ENCODE data around the gene ABCA7. TPM values are rescaled to one million over a fixed set of nuclear protein-coding genes. Genes with fewer than 3 reads are reported as not detected.

Gene ABCA7
- total RNA-seq, 1 experiment from 2014 or later, result 2.3 TPM

DNA sequence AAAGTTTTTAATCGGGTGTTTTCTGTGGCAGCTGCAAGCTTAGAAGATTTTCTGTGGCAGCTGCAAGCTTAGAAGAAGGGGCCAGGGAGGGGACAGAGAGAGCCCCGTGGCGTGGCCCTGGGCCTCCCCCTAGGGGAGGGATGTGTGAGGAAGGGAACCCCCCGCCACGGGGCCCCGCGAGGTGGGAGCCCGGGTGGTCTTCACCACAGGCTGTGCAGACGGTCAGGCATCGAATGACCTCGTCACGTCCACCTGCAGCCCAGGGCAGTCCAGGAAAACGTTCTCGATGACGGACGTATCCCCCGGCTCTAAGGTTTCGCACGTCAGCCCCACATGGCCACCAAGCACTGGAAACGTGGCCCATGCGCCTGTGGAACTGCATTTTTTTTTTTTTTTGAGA lies 46.7 kb downstream of the ABCA7 start:
- in situ Hi-C loops (cut with HindIII; ENCODE audit: low pct_unique_long_range_greater_than_20kb, low sequenced_read_pairs), result no loop called here
- DNase-seq (ENCODE audit: low read depth, low spot score), result no peak

DNA sequence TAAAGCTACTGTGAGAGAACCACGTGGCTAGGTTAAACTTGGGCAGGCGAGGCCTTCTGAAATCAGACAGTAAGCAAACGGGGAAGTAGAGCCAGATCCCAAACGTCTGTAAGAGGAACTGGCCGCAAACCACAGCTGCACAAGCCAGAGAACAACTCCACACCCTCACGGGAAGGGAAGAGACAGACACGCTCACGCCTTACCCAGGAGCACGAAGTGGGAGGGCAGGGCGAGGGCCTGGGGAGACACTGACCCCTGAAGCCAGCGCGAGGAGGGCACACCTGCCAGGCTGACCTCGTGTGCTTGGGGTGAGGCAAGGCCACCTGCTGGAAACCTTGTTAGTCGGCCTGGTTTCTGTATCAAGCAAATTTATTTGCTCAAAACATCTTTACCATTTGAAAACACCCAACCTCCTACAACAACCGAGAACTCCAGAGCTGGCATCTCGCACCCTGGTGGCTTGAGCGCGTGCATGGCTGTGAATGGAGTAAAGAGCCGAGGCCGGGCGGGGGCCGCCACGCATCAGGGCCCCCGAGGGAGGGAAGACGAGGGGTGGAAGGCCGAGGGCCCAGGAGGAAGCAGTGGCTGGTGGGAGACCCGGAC lies 48.0 kb downstream of the ABCA7 start:
- DNase-seq (ENCODE audit: low read depth, low spot score), result no peak
- in situ Hi-C loops (cut with HindIII; ENCODE audit: low pct_unique_long_range_greater_than_20kb, low sequenced_read_pairs), result no loop called here

DNA sequence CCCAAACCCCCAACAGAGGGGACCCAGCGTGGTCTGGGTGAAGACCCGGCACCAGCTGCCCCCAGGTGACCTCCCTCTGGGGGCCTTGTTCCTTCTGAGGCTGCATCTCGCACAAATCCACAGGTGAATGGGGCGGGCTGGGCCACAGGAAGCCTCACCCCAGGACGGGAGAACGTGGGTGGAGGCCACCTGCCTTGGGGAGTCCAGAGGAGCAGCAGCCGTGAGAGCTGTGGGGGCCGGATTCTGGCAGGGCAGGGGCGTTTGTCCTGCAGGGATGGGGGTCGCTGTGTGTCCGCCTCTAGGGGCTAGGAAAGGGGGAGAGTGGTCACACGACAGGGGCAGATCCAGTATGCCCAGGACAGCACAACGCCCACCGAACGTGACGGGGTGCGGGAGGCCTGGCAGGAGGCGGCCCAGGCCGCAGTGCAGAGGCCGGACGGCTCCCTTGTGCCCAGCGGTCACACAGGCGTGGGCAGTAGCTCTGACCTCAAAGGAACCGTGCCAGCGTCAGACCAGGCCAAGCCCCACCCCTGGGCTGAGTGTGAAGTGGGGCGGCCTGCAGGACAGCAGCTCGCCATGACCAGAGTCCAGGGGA lies 48.6 kb downstream of the ABCA7 start:
- in situ Hi-C loops (cut with HindIII; ENCODE audit: low pct_unique_long_range_greater_than_20kb, low sequenced_read_pairs), result no loop called here
- DNase-seq (ENCODE audit: low read depth, low spot score), result no peak

DNA sequence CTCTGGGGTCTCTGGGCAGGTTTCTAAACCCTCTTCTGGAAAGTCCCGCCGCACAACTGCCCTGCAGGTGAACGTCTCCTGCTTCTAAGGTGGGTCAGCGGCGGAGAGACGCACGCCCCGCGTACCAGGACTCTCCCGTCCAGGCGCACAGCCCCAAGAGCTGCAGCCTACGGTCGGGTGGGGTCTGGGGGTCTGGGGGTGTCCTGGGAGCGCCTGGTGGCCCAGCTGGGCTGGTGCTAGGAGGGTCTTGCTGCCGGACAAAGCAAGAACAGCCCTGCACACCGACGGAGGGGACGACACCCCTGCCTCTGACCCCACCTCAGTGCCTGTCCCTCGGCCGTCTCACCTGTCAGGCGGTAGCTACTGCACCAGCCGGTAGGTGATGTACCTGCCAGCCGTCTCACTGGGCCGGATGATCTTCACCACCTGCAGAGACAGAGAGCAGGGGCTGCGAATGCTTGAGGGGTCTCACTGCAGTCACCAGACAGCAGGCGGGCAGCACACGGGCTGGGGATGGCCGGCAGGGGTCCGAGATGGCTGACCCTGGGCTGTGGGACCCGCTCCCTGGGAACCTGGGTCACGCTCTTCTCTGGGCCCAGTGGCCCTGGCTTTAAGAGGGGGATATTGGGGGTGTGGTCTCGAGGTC lies 49.3 kb downstream of the ABCA7 start:
- in situ Hi-C loops (cut with HindIII; ENCODE audit: low pct_unique_long_range_greater_than_20kb, low sequenced_read_pairs), result no loop called here
- DNase-seq (ENCODE audit: low read depth, low spot score), result no peak

DNA sequence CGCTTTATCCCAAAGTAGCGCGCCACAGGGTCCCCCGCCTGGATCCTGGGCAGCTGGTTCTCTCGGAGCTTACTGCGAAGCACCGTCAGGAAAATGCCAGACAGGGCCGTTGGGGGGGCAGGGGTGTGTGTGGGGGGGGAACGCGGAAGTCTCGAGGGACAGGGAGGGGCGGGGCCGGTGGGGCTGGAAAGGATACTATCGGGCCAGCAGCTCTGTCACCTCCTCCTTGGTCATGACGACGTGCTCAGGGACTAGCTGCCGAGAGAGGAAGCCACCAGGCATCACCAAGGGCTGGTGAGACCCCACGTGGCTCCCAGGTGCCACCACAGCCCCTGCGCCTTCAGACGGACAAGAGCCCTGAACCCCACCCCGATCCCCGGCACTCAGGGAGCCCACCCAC lies 50.0 kb downstream of the ABCA7 start:
- in situ Hi-C loops (cut with HindIII; ENCODE audit: low pct_unique_long_range_greater_than_20kb, low sequenced_read_pairs), result no loop called here
- no peak for DNase-seq (ENCODE audit: low read depth, low spot score)

DNA sequence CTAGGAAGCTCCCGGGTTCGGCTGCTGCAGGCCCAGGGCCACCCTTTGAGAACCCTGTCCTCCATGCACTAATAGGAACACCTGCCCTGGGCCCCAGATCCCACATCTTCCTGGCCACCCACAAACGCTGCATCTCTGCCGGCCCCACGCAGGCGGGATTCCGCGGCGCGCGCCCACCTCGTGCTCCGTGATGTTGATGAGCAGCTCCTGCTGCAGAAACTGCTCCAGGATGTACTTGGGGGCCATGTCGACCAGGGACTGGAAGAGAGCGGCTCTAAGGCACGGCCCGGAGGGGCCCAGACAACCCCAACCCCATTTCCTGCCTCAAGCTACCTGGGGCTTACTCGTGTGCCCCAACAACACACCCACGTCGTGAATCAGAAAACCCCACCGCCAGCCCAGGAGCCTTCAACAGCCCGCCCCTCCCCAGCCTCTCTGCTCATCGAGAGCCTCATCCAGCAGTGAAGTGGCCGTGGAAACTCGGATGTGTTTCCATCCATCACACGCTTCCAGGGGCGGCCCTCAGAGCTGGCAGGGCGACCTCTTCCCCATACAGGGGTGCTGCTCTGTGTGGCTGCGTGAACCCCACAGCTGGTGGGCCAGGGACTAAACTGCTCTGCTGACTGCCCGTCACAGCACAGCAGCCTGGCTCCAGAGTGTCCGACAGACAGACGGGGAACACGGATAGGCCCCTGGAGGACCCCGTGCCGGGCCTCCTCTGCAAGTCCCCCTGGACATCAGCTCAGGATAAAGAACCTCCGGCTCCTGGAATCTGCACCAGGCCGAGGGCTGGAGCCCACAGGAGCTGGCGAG lies 51.0 kb downstream of the ABCA7 start:
- in situ Hi-C loops (cut with HindIII; ENCODE audit: low pct_unique_long_range_greater_than_20kb, low sequenced_read_pairs), result no loop called here
- no peak for DNase-seq (ENCODE audit: low read depth, low spot score)

DNA sequence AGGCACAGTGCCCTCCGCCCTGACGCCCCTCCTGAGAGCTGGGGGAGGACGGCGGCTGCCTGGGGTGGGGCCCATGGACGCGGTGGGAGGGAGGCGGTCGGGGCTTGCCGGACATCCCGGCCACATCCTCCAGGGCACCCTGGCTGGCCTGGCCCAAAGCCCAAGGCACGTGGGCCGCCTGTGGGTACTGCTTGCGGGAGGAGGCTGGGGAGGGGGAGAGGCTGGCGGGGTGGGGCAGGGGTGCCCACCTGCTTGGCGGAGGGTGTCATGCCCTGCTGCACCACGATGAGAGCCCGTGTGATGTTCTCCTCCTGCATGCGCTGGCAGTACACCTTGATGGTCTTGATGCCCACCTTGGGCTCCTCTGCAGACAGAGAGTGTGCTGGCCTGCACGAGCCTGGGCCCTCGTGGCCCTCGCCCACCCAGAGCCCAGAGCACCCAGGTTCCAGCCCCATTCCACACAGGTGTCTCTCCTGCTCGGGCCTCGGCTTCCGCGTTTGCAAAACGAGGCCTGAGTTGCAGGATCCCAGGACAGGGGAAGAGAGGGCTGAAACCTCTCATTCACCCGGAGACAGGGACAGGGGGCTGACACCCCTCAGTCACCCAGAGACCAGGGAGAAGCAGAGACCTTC lies 51.8 kb downstream of the ABCA7 start:
- no peak for DNase-seq (ENCODE audit: low read depth, low spot score)
- in situ Hi-C loops (cut with HindIII; ENCODE audit: low pct_unique_long_range_greater_than_20kb, low sequenced_read_pairs), result no loop called here

DNA sequence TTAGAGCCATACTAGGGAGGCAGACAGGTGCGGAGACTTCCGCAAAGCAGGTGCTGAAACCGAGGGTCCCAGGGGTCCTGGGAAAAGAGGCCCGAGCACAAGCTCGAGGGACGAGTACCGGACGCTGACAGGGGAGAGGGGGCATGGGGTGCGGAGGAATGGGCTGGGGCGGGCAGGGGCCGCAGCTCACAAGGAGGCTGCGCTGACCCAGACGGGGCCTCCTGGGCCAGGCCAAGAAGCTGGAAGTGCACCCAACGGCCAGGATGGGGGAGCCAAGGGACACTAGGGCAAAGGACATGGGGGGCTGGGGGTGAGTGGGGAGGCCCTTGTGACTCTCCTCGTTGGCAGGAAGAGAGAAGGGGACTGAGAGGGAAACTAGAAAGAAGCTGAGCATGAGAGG lies 53.4 kb downstream of the ABCA7 start:
- in situ Hi-C loops (cut with HindIII; ENCODE audit: low pct_unique_long_range_greater_than_20kb, low sequenced_read_pairs), result no loop called here
- no peak for DNase-seq (ENCODE audit: low read depth, low spot score)

DNA sequence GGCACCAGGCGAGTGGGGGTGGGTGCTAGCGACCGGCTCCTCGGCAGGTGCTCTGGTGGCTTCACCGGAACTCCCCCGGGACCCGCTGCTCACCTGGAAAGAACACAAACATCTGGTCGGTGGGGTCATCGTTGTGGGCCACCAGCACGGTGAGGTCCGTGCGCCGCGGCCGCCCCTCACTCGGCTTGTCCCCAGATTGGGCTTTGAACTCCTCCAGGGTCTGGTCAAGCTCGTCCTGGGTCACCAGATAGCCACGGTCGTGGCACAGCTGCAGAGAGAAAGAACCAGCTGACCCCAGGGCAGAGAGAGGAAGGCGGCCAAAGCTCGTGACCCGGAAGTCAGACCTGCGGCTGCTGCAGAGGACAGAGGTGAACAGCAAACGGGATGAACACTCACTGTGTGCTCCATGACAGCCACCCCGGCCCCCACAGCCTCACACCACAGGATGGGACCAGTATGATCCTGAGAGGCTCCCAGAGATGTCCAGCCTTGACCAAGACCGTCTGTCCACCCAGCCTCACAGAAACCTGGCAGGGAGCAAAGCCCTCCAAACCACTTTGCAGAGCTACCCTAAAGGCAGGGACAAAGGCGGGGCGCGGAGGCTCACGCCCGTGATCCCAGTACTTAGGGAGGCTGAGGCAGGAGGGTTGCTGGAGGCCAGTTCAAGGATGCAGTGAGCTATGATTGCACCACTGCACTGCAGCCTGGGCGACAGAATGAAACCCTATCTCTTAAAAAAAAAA lies 54.1 kb downstream of the ABCA7 start:
- in situ Hi-C loops (cut with HindIII; ENCODE audit: low pct_unique_long_range_greater_than_20kb, low sequenced_read_pairs), result no loop called here
- no peak for DNase-seq (ENCODE audit: low read depth, low spot score)

DNA sequence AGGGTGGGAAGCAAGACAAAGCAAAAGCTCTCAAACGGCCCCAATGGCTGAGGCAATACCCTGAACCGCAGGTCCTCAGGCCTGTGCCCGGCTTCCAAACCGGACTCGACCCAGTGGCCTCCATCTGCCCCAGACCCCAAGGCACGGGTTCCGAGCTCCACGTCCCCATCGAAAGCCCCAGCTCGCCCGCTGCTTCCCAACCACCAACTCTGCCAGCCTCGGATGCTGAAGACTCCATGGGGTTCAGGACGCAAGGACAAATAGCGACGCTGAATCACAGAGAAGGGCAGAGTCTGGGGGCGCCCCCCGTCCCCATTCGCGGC lies 54.7 kb downstream of the ABCA7 start:
- no peak for DNase-seq (ENCODE audit: low read depth, low spot score)
- in situ Hi-C loops (cut with HindIII; ENCODE audit: low pct_unique_long_range_greater_than_20kb, low sequenced_read_pairs), result no loop called here

DNA sequence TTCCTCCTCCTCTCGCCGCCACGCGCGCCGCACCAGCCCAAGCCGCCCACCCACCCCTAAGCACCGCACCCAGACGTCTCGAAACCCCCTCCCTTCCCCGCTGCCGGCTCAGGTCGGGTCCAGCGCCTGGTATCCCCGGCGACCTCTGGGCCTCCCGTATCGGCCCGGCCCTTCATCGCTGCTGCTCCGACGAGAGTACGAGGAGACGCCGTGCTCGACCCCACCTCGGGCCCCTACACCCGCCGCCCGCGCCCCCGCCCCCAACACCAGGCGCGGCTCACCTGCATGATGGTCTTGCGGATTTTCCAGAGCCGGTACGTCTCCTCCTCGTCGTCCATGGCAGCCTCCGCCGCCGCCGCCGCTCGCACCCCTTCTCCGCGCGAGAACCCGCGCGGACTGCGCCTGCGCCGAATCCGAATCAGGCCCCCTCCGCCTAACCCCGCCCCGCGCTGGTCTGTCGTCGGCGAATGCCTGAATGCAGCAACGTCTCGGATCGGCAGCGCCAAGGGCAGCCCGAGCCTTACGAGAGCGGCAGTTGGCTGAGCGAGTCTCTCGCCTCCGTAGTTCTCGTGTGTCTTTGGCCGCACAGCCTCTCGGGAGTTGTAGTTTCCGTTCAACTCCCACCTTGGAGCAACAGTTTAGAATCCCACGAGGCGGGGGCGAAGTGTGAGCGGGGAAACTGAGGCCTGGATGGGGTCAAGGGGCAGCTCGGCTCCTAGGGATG lies 55.2 kb downstream of the ABCA7 start, which contains the start of gene POLR2E:
TSS of gene POLR2E (minus strand) at position 398 of the 724 bp plus-strand sequence. CDS start at position 338, 60 bp downstream.
- DNase-seq (ENCODE audit: low read depth, low spot score), result peak; percentile 96
- in situ Hi-C loops (cut with HindIII; ENCODE audit: low pct_unique_long_range_greater_than_20kb, low sequenced_read_pairs), result no loop called here

DNA sequence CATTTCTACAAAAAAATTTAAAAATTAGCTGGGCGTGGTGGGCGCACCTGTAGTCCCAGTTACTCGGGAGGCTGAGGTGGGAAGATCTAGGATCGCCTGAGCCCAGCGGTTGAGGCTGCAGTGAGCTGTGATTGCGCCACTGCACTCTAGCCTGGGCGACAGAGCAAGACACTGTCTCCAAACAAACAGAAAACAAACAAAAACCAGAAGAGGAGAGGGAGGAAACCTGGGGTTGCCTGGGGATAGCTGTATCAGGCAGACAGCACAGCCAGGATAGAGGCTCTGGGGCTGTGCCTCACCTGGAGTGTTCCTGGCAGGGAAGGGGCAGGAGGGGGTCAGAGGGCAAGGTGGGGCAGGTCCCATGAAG lies 57.9 kb downstream of the ABCA7 start:
- no peak for DNase-seq (ENCODE audit: low read depth, low spot score)
- in situ Hi-C loops (cut with HindIII; ENCODE audit: low pct_unique_long_range_greater_than_20kb, low sequenced_read_pairs), result no loop called here

DNA sequence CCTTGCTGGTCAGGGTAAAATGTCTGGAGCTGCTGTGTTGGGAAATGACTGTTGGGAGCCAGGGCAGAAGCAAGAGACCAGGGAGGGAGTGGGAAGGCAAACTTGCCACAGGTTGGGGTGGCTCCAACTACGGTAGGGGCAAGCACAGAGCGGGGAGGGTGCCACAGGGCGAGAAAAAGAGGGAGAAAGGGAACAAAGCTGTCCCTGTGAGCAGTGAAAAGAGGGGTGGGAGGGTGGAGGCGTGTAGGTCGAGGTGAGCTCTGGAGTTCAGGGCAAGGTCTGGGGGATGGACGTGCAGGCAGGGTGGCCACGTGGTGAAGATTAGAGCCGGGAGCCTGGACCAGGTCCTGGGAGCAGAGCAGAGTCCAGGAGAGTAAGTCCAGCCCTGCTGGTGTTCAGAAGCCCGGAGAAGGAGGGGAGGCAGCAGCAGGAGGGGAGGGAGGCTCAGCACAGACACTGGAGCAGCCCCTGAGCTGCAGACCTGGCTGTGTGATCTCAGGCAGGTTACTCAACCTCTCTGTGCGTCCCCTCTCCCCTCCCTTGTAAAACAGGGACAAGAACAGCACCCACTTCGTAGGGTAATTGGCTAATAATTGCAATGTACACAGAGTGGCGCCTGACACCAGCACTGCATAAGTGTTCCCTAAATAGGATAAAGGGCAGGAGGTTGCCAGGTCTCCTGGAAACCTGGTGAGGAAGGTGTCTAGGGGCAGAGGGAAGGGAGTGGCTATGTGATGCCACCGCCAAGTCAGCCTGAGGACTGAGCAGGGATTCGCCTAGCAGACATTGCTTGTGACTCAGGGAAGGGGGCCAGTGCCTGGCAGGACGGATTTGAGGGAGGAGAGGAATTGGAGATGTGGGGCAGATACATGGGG lies 58.5 kb downstream of the ABCA7 start:
- no peak for DNase-seq (ENCODE audit: low read depth, low spot score)
- in situ Hi-C loops (cut with HindIII; ENCODE audit: low pct_unique_long_range_greater_than_20kb, low sequenced_read_pairs), result no loop called here

DNA sequence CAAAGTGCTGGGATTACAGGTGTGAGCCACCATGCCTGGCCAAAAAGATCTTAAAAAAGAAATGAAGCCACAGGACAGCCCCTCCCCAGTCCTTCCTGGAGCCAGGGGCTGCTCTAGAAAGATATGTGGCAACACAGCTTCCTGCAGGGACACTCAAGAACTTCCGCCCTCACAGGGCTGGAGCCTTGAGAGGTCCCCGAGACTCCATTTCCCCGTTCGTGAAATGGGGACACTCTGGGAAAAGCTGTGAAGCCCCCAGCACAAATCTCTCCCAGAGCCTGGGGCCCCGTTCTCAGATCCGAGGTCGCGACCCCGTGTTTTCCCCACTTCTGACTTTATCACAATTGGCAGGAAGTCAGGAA lies 61.4 kb downstream of the ABCA7 start:
- in situ Hi-C loops (cut with HindIII; ENCODE audit: low pct_unique_long_range_greater_than_20kb, low sequenced_read_pairs), result no loop called here
- no peak for DNase-seq (ENCODE audit: low read depth, low spot score)

DNA sequence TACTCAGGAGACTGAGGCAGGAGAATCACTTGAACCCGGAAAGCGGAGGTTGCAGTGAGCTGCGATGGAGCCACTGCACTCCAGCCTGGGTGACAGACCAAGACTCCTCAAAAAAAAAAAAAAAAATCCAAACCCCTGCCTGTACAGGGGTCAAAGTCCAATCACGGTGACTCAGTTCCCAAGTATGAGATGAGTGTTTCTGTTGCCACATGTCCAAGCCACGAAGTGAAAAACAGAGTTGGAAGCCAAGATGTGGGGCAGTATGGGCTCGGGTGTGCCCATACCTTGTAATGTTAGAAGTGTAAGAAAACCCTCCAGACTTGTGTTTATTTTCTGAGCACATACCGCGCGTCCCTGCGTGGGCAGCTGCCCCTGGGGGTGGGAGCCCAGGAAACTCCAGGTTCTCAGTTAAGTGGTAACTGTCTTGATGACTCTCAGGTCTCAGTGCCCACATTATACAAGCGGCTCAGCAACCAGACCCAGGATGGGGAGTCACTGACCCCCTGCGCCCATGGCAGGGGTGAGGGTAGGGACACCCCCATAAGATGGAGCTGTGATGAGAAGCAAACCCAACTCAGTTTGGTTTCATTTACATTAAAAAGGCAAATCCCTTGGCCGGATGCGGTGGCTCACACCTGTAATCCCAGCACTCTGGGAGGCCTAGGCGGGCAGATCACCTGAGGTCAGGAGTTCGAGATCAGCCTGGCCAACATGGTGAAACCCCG lies 62.7 kb downstream of the ABCA7 start:
- in situ Hi-C loops (cut with HindIII; ENCODE audit: low pct_unique_long_range_greater_than_20kb, low sequenced_read_pairs), result no loop called here
- no peak for DNase-seq (ENCODE audit: low read depth, low spot score)

Data from SK-MEL-5 (cell line).